GM12878 (cell line): ENCODE results near the gene TEX2.

Experiments used
- FOS ChIP-seq: IDR thresholded peaks from 3 replicates; pipeline ENCODE4 v1.6.1; 2011; ENCODE audit warnings: borderline replicate concordance; ENCODE audit not compliant: insufficient read length; ENCODE audit errors: extremely low read depth
- JUNB ChIP-seq: IDR thresholded peaks from 2 replicates; pipeline ENCODE4 v1.6.1; 2016; ENCODE audit warnings: antibody characterized with exemption, mild to moderate bottlenecking
- POLR2A ChIP-seq: IDR thresholded peaks from 2 replicates; pipeline ENCODE4 v1.6.1; 2011; ENCODE audit warnings: low read depth, mild to moderate bottlenecking, low read length
- POLR2AphosphoS2 ChIP-seq: IDR thresholded peaks from 2 replicates; pipeline ENCODE4 v1.6.1; 2011; ENCODE audit warnings: low read depth, mild to moderate bottlenecking, low read length, improper control_type of control experiment, moderate library complexity
- POLR2AphosphoS5 ChIP-seq: IDR thresholded peaks from 2 replicates; pipeline ENCODE4 v1.6.1; 2011; ENCODE audit warnings: mild to moderate bottlenecking, low read length, inconsistent platforms
- RAD21 ChIP-seq: IDR thresholded peaks from 2 replicates; pipeline ENCODE4 v1.6.1; 2011; ENCODE audit warnings: mild to moderate bottlenecking, low read depth, low read length, moderate library complexity; ENCODE audit not compliant: insufficient read depth
- RCOR1 ChIP-seq: conservative IDR thresholded peaks from 2 replicates; pipeline ENCODE4 v1.6.1; 2012; ENCODE audit warnings: low read depth, low read length, improper control_type of control experiment
- SMAD5 ChIP-seq: IDR thresholded peaks from 2 replicates; pipeline ENCODE4 v1.6.1; 2016; ENCODE audit warnings: antibody characterized with exemption, low read depth
- ZZZ3 ChIP-seq: IDR thresholded peaks from 2 replicates; pipeline ENCODE4 v1.6.1; 2011; ENCODE audit warnings: low read depth; ENCODE audit not compliant: control insufficient read depth, insufficient read length
- TF ChIP-seq, protein P1 (sequence below), 3 experiments: IDR thresholded peaks in 2 of 3; conservative IDR thresholded peaks in 1 of 3; 2 replicates each; pipeline ENCODE4 v1.5.1; 2011; ENCODE audit warnings: low read depth in 3 of 3, low read length in 3 of 3, mild to moderate bottlenecking in 3 of 3, control low read depth in 2 of 3, moderate library complexity in 2 of 3, inconsistent platforms in 1 of 3, mixed read lengths in 1 of 3; ENCODE audit not compliant: control insufficient read depth in 2 of 3, insufficient read depth in 1 of 3; ENCODE audit errors: extremely low read depth in 1 of 3
- TF ChIP-seq, protein P2 (sequence below): fragments of 450-650 bp; IDR thresholded peaks from 2 replicates; pipeline ENCODE4 v1.6.1; 2017; ENCODE audit warnings: mild to moderate bottlenecking, moderate library complexity
- TF ChIP-seq, protein P3 (sequence below): IDR thresholded peaks from 2 replicates; pipeline ENCODE4 v1.6.1; 2011; ENCODE audit warnings: low read depth, low read length, improper control_type of control experiment, borderline replicate concordance
- TF ChIP-seq, protein P4 (sequence below): IDR thresholded peaks from 2 replicates; pipeline ENCODE4 v1.6.1; 2012; ENCODE audit warnings: mild to moderate bottlenecking, low read depth, low read length

DNA sequence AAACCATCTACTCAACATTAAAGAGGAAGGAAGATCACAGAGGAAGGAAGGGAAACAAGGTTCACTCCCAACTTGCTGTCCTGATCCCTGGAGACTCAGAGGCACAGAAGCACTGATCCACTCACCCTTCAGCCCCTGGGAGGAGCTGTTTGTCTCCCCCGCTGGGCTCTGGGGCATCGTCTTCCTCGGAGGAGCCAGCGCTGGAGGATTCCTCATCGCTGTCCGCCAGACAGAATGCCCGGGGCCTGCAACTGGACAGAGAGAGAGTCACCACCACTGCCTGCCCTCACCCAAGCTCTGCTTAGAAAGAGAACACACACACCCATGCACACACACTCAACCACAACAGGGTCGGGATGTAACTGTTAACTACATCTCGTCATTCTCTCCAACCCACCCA is 108.3 kb downstream of the TEX2 start:
- no peak for TF ChIP-seq POLR2AphosphoS5
- TF ChIP-seq ZZZ3: no peak
- no peak for TF ChIP-seq POLR2A
- TF ChIP-seq, protein P1, sequence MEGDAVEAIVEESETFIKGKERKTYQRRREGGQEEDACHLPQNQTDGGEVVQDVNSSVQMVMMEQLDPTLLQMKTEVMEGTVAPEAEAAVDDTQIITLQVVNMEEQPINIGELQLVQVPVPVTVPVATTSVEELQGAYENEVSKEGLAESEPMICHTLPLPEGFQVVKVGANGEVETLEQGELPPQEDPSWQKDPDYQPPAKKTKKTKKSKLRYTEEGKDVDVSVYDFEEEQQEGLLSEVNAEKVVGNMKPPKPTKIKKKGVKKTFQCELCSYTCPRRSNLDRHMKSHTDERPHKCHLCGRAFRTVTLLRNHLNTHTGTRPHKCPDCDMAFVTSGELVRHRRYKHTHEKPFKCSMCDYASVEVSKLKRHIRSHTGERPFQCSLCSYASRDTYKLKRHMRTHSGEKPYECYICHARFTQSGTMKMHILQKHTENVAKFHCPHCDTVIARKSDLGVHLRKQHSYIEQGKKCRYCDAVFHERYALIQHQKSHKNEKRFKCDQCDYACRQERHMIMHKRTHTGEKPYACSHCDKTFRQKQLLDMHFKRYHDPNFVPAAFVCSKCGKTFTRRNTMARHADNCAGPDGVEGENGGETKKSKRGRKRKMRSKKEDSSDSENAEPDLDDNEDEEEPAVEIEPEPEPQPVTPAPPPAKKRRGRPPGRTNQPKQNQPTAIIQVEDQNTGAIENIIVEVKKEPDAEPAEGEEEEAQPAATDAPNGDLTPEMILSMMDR (IDR thresholded peaks at IDR 0.05 in 2 of 3, conservative IDR thresholded peaks at IDR 0.05 in 1 of 3; ENCODE audit: control insufficient read depth in 2 of 3, extremely low read depth in 1 of 3, insufficient read depth in 1 of 3, low read depth in 3 of 3, low read length in 3 of 3): no peak
- TF ChIP-seq, protein P2, sequence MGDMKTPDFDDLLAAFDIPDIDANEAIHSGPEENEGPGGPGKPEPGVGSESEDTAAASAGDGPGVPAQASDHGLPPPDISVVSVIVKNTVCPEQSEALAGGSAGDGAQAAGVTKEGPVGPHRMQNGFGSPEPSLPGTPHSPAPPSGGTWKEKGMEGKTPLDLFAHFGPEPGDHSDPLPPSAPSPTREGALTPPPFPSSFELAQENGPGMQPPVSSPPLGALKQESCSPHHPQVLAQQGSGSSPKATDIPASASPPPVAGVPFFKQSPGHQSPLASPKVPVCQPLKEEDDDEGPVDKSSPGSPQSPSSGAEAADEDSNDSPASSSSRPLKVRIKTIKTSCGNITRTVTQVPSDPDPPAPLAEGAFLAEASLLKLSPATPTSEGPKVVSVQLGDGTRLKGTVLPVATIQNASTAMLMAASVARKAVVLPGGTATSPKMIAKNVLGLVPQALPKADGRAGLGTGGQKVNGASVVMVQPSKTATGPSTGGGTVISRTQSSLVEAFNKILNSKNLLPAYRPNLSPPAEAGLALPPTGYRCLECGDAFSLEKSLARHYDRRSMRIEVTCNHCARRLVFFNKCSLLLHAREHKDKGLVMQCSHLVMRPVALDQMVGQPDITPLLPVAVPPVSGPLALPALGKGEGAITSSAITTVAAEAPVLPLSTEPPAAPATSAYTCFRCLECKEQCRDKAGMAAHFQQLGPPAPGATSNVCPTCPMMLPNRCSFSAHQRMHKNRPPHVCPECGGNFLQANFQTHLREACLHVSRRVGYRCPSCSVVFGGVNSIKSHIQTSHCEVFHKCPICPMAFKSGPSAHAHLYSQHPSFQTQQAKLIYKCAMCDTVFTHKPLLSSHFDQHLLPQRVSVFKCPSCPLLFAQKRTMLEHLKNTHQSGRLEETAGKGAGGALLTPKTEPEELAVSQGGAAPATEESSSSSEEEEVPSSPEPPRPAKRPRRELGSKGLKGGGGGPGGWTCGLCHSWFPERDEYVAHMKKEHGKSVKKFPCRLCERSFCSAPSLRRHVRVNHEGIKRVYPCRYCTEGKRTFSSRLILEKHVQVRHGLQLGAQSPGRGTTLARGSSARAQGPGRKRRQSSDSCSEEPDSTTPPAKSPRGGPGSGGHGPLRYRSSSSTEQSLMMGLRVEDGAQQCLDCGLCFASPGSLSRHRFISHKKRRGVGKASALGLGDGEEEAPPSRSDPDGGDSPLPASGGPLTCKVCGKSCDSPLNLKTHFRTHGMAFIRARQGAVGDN: no peak
- TF ChIP-seq FOS: no peak
- no peak for TF ChIP-seq RAD21
- TF ChIP-seq, protein P3, sequence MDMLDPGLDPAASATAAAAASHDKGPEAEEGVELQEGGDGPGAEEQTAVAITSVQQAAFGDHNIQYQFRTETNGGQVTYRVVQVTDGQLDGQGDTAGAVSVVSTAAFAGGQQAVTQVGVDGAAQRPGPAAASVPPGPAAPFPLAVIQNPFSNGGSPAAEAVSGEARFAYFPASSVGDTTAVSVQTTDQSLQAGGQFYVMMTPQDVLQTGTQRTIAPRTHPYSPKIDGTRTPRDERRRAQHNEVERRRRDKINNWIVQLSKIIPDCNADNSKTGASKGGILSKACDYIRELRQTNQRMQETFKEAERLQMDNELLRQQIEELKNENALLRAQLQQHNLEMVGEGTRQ: no peak
- no peak for TF ChIP-seq JUNB
- TF ChIP-seq POLR2AphosphoS2: no peak
- TF ChIP-seq, protein P4, sequence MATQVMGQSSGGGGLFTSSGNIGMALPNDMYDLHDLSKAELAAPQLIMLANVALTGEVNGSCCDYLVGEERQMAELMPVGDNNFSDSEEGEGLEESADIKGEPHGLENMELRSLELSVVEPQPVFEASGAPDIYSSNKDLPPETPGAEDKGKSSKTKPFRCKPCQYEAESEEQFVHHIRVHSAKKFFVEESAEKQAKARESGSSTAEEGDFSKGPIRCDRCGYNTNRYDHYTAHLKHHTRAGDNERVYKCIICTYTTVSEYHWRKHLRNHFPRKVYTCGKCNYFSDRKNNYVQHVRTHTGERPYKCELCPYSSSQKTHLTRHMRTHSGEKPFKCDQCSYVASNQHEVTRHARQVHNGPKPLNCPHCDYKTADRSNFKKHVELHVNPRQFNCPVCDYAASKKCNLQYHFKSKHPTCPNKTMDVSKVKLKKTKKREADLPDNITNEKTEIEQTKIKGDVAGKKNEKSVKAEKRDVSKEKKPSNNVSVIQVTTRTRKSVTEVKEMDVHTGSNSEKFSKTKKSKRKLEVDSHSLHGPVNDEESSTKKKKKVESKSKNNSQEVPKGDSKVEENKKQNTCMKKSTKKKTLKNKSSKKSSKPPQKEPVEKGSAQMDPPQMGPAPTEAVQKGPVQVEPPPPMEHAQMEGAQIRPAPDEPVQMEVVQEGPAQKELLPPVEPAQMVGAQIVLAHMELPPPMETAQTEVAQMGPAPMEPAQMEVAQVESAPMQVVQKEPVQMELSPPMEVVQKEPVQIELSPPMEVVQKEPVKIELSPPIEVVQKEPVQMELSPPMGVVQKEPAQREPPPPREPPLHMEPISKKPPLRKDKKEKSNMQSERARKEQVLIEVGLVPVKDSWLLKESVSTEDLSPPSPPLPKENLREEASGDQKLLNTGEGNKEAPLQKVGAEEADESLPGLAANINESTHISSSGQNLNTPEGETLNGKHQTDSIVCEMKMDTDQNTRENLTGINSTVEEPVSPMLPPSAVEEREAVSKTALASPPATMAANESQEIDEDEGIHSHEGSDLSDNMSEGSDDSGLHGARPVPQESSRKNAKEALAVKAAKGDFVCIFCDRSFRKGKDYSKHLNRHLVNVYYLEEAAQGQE: no peak
- no peak for TF ChIP-seq SMAD5
- no peak for TF ChIP-seq RCOR1
